Measurements from ENCODE around the gene RAD21L1.

Gene RAD21L1

GRCh38 chr20:1274485-1275311 is 48.9 kb downstream of the RAD21L1 start:
- no peak for DNase-seq (ENCODE audit: low read depth)
- no peak overlapping the region for H3K4me3 ChIP-seq (ENCODE audit: low read depth, low read length)
- TF ChIP-seq, protein P1, sequence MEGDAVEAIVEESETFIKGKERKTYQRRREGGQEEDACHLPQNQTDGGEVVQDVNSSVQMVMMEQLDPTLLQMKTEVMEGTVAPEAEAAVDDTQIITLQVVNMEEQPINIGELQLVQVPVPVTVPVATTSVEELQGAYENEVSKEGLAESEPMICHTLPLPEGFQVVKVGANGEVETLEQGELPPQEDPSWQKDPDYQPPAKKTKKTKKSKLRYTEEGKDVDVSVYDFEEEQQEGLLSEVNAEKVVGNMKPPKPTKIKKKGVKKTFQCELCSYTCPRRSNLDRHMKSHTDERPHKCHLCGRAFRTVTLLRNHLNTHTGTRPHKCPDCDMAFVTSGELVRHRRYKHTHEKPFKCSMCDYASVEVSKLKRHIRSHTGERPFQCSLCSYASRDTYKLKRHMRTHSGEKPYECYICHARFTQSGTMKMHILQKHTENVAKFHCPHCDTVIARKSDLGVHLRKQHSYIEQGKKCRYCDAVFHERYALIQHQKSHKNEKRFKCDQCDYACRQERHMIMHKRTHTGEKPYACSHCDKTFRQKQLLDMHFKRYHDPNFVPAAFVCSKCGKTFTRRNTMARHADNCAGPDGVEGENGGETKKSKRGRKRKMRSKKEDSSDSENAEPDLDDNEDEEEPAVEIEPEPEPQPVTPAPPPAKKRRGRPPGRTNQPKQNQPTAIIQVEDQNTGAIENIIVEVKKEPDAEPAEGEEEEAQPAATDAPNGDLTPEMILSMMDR (IDR thresholded peaks at IDR 0.05; ENCODE audit: insufficient read depth, low read depth, low read length, missing control alignments), result no peak

DNA sequence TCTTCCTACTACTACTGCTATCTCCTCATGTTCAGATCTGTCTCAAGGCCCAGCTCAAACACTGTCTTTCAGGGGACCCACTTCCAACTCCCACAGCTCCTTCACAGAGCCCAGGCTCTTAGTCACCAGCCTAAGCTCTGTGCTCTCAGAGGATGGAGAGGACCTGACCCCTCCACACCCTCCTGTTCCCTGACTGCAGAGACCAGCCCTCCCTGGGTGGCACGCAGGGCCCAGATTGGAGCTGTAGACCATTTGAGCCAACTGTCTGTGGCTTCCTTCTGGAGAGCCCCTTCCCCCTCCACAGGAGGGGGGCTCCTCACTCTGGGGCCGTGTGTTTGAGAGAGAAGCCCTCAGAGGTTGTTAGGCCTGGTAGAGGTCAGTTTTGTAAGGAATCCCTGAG is 50.1 kb downstream of the RAD21L1 start:
- DNase-seq (ENCODE audit: low read depth), result no peak
- H3K4me3 ChIP-seq (ENCODE audit: low read depth, low read length), result no peak overlapping the region
- TF ChIP-seq, protein P1 (IDR thresholded peaks at IDR 0.05; ENCODE audit: insufficient read depth, low read depth, low read length, missing control alignments), result no peak

DNA sequence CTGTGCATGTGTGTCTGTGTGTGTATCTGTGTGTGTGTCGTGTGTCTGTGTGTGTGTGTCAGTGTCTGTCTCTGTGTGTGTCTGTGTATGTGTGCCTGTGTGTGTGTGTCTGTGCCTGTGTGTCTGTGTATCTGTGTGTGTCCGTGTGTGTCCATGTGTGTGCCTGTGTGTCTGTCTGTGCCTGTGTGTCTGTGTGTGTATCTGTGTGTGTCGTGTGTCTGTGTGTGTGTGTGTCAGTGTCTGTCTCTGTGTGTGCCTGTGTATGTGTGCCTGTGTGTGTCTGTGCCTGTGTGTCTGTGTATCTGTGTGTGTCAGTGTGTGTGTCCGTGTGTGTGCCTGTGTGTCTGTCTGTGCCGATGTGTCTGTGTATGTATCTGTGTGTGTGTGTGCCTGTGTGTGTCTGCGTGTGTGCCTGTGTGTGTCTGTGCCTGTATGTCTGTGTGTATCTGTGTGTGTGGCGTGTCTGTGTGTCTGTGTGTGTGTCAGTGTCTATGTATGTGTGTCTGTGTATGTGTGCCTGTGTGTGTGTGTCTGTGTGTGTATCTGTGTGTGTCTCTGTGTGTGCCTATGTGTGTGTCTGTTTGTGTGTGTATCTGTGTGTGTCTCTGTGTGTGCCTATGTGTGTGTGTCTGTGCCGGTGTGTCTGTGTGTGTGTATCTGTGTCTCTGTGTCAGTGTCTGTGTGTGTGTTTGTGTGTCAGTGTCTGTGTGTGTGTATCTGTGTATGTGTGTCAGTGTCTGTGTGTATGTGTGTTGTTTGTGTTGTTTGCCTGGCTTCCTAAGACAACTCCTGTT is 51.9 kb downstream of the RAD21L1 start:
- no peak overlapping the region for H3K4me3 ChIP-seq (ENCODE audit: low read depth, low read length)
- DNase-seq (ENCODE audit: low read depth), result no peak
- TF ChIP-seq, protein P1 (IDR thresholded peaks at IDR 0.05; ENCODE audit: insufficient read depth, low read depth, low read length, missing control alignments), result no peak

DNA sequence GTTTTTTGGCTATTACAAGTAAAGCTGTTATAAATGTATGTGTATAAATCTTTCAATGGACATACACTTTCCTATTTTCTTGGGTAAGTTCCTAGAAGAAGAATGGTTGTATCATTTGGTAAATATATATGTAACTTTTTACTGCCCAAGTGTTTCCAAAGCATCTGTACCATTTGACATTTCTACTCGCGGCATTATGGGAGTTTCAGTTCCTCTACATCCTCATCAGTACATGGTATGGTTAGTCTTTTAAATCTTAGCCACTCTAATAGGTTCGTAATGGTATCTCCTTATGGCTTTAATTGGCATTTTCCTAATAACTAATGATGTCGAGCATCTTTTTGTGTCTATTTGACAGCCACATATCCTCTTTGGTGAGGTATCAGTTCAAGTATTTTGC is 53.1 kb downstream of the RAD21L1 start:
- TF ChIP-seq, protein P1 (IDR thresholded peaks at IDR 0.05; ENCODE audit: insufficient read depth, low read depth, low read length, missing control alignments), result no peak
- H3K4me3 ChIP-seq (ENCODE audit: low read depth, low read length), result no peak overlapping the region
- no peak for DNase-seq (ENCODE audit: low read depth)

- no peak for DNase-seq (ENCODE audit: low read depth)
- H3K4me3 ChIP-seq (ENCODE audit: low read depth, low read length), result no peak overlapping the region
- TF ChIP-seq, protein P1 (IDR thresholded peaks at IDR 0.05; ENCODE audit: insufficient read depth, low read depth, low read length, missing control alignments), result no peak
These were observed 54.6 kb downstream of the RAD21L1 start for GRCh38 chr20:1280195-1281102.

GRCh38 chr20:1281279-1282057 is 55.6 kb downstream of the RAD21L1 start:
- TF ChIP-seq, protein P1 (IDR thresholded peaks at IDR 0.05; ENCODE audit: insufficient read depth, low read depth, low read length, missing control alignments), result no peak
- no peak for DNase-seq (ENCODE audit: low read depth)
- H3K4me3 ChIP-seq (ENCODE audit: low read depth, low read length), result no peak overlapping the region
